GM12874 (cell line): ENCODE measurements around the gene JPH4.
A peak's percentile ranks its signal among the peaks of the same experiment; 100 is the strongest.

Experiments used
- CTCF ChIP-seq: IDR thresholded peaks from 2 replicates; pipeline ENCODE4 v1.5.1; 2011; ENCODE audit warnings: low read depth, mild to moderate bottlenecking, control low read depth, low read length, moderate library complexity; ENCODE audit not compliant: insufficient read depth

JPH4 gene

GRCh38 chr14:23566778-23567185 is 11.8 kb downstream of the JPH4 start:
- TF ChIP-seq CTCF, result 0 out of 2 replicates have a peak, but pooled peaks have one; percentile 5

GRCh38 chr14:23566112-23566777 is 12.3 kb downstream of the JPH4 start:
- TF ChIP-seq CTCF, result no peak

- no peak for TF ChIP-seq CTCF
Observed at GRCh38 chr14:23565626-23566025, 13.0 kb downstream of the JPH4 start.

GRCh38 chr14:23564876-23565275 is 13.7 kb downstream of the JPH4 start:
- TF ChIP-seq CTCF, result no peak

- no peak for TF ChIP-seq CTCF
Observed at GRCh38 chr14:23564181-23564812, 14.3 kb downstream of the JPH4 start.

GRCh38 chr14:23563473-23564180 is 15.0 kb downstream of the JPH4 start:
- no peak for TF ChIP-seq CTCF

- peak; percentile 90 for TF ChIP-seq CTCF
Observed at GRCh38 chr14:23562822-23563472, 15.6 kb downstream of the JPH4 start.
